ENCODE results near the gene MICAL2. TPM values are rescaled to one million over a fixed set of nuclear protein-coding genes. Genes with fewer than 3 reads are reported as not detected.

The MICAL2 gene
- total RNA-seq, 2 donors from 2014 or later, result 13.1 to 285 TPM

DNA sequence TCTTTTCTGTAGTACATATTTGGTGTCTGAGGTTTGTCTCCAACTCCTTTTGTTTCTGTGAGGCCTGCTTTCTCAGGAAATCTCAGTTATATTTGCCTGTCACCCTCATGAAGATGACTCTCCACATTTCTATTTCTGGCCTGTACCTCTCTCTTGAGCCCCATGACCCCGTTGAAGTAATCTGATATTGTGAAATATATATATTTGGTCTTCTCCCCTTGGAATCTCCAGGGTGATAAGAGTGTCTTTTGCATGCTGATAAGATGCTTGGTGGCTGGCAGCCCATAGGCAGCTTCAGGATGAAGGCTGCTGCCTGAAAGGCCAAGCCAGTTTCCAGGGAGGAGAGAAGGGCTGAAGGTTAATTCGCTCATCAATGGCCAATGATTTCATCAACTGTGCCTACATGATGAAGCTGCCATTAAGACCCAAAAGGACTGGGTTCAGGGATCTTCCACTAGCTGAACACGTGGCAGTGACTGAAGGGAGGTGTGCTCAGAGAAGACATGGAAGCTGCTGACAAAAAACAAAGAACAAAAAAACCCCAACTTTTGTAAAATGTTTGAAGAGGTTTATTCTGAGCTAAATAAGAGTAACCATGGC lies 67.4 kb downstream of the MICAL2 start:
- Histone ChIP-seq H3K4me3 (no peak overlapping the region), H3K27ac (no peak overlapping the region), H3K4me1 (replicated peaks) (no peaks in the 10 kb centered on the region), H3K36me3 (no peaks in the 10 kb centered on the region), H3K27me3 (replicated peaks; ENCODE audit: insufficient read depth) (no peaks in the 10 kb centered on the region), H3K9me3 (no peaks in the 10 kb centered on the region)
- intact Hi-C loops (cut with DNase I), result no loop called here
- no peak for DNase-seq (ENCODE audit: low spot score)
- TF ChIP-seq POLR2AphosphoS5 (IDR thresholded peaks at IDR 0.05) (no peak), POLR2A (IDR thresholded peaks at IDR 0.05) (no peak)
- TF ChIP-seq, protein P1, sequence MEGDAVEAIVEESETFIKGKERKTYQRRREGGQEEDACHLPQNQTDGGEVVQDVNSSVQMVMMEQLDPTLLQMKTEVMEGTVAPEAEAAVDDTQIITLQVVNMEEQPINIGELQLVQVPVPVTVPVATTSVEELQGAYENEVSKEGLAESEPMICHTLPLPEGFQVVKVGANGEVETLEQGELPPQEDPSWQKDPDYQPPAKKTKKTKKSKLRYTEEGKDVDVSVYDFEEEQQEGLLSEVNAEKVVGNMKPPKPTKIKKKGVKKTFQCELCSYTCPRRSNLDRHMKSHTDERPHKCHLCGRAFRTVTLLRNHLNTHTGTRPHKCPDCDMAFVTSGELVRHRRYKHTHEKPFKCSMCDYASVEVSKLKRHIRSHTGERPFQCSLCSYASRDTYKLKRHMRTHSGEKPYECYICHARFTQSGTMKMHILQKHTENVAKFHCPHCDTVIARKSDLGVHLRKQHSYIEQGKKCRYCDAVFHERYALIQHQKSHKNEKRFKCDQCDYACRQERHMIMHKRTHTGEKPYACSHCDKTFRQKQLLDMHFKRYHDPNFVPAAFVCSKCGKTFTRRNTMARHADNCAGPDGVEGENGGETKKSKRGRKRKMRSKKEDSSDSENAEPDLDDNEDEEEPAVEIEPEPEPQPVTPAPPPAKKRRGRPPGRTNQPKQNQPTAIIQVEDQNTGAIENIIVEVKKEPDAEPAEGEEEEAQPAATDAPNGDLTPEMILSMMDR (IDR thresholded peaks at IDR 0.05), result no peak
- 70% methylated on average over 3 of the region's 3 CpGs for WGBS

DNA sequence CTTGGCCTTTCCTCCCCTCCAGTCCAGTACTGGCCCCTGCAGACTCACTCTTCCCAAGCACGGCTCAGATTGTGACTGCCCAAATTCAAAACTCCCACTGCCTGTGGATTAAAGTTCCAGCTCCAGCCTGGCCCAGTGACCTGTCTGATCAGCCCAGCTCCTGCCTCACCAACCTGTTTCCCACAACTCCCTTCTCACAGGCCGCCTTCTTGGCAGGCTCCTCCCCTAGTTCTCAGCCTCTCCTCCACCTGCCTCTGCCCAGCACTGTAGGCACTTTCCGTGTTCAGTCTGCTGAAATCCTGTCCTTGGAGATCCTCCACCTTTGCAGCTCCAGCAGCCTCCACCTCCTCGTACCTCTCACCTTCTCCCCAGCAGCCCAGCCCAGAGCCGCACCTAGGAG lies 68.6 kb downstream of the MICAL2 start:
- Histone ChIP-seq H3K4me1 (replicated peaks) (no peaks in the 10 kb centered on the region), H3K27ac (no peak overlapping the region), H3K36me3 (no peaks in the 10 kb centered on the region), H3K27me3 (replicated peaks; ENCODE audit: insufficient read depth) (no peaks in the 10 kb centered on the region), H3K4me3 (no peak overlapping the region), H3K9me3 (no peaks in the 10 kb centered on the region)
- DNase-seq (ENCODE audit: low spot score), result no peak
- TF ChIP-seq POLR2A (IDR thresholded peaks at IDR 0.05) (no peak), POLR2AphosphoS5 (IDR thresholded peaks at IDR 0.05) (no peak)
- TF ChIP-seq, protein P1 (IDR thresholded peaks at IDR 0.05), result no peak
- intact Hi-C loops (cut with DNase I), result no loop called here
- WGBS, result 82% methylated on average over 5 of the region's 5 CpGs

DNA sequence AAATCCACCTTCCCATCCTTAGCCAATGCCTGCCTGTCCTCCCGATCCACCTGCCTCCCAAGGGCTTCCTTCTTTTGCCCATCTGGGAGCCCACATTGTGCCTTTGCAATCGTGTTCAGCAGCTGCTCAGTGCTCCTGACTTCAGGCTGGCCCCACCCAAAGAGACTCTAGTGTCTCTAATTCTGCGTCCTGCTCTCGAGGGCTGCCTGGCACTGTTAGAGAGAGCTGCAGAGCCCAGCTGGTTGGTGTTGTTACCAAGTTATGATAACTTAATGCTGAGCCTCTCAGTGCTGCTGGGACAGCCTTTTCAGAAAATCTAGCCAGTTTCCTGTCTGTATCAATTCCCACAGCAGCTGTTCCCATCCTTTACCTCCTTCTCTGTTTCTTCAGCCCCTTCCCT lies 69.1 kb downstream of the MICAL2 start:
- no peaks in the 10 kb centered on the region for H3K27me3 ChIP-seq (replicated peaks; ENCODE audit: insufficient read depth)
- WGBS, result 69% methylated on average over 4 of the region's 4 CpGs
- H3K9me3 ChIP-seq, result no peaks in the 10 kb centered on the region
- H3K36me3 ChIP-seq, result no peaks in the 10 kb centered on the region
- no peak overlapping the region for H3K4me3 ChIP-seq
- H3K27ac ChIP-seq, result no peak overlapping the region
- DNase-seq (ENCODE audit: low spot score), result no peak
- intact Hi-C loops (cut with DNase I), result no loop called here
- no peaks in the 10 kb centered on the region for H3K4me1 ChIP-seq (replicated peaks)
- TF ChIP-seq POLR2A (IDR thresholded peaks at IDR 0.05) (no peak), POLR2AphosphoS5 (IDR thresholded peaks at IDR 0.05) (no peak)
- TF ChIP-seq, protein P1 (IDR thresholded peaks at IDR 0.05), result no peak

DNA sequence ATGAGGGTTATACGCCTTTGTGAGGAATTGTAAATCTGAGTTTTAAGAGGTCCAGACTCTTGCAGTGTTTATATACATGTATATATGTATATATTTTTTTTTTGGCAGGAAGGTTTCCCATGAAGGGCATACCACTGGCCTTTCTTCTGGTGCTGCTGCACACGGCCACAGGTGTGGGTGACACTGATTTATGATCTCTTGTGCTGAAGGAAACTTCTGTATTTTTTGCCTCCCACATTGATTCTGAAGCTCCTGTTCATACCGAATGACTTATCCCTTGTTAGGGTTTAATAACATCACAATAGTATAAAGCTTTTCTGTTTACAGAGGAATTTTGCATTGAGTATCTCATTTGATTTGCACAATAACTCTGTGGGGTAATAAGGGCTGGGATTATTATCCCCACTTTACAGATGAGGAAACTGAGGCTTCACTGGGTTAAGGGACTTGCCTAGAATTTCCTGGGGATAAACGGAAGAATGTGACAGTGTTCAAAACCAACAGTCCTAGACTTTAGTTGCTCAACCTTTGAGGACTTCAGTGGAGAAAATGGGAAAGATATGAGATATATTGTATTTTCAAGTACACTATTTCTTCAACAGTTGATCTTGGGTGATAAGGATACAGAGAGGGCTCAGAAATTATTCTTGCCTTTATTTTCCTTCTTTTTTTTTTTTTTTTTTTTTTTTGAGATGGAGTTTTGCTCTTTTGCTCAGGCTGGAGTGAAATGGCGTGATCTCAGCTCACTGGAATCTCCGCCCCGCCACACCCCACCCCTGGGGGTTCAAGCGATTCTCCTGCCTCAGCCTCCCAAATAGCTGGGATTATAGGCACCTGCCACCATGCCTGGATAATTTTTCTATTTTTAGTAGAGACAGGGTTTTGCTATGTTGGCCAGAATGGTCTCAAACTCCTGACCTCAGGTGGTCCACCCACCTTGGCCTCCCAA lies 70.1 kb downstream of the MICAL2 start:
- Histone ChIP-seq H3K4me1 (replicated peaks) (no peaks in the 10 kb centered on the region), H3K27ac (no peak overlapping the region), H3K27me3 (replicated peaks; ENCODE audit: insufficient read depth) (no peaks in the 10 kb centered on the region), H3K4me3 (no peak overlapping the region), H3K36me3 (no peaks in the 10 kb centered on the region), H3K9me3 (no peaks in the 10 kb centered on the region)
- intact Hi-C loops (cut with DNase I), result no loop called here
- WGBS, result 80% methylated on average over 8 of the region's 8 CpGs
- DNase-seq (ENCODE audit: low spot score), result no peak
- TF ChIP-seq, protein P1 (IDR thresholded peaks at IDR 0.05), result no peak
- TF ChIP-seq POLR2AphosphoS5 (IDR thresholded peaks at IDR 0.05) (no peak), POLR2A (IDR thresholded peaks at IDR 0.05) (no peak)
